Measurements from ENCODE around the gene RTN3. TPM values are rescaled to one million over a fixed set of nuclear protein-coding genes. Genes with fewer than 3 reads are reported as not detected.

The RTN3 gene
- total and polyA plus RNA-seq, 9 of the 15 experiments (the other 6 are each of a cell fraction or from before 2014, with no cell fraction given), result 41.6 to 169 (median 93.5) TPM

- Histone ChIP-seq H3K27ac (ENCODE audit: extremely low read depth, low read depth, low read length) (no peak overlapping the region), H4K20me1 (replicated peaks; ENCODE audit: control insufficient read depth, insufficient read depth, low read length) (no peaks in the 10 kb centered on the region), H3K27me3 (ENCODE audit: control insufficient read depth in 2 of 2, insufficient read depth in 2 of 2, low read length in 2 of 2) (no peaks in the 10 kb centered on the region), H3K4me2 (ENCODE audit: insufficient read depth, low read length) (no peak overlapping the region), H3K79me2 (ENCODE audit: control insufficient read depth, insufficient read depth, low read length) (peaks cover 19% of the 10 kb centered on the region), H3K9ac (ENCODE audit: insufficient read depth in 1 of 2, low read depth in 2 of 2, low read length in 2 of 2) (no peak overlapping the region), H3K4me1 (replicated peaks in 1 of 2; ENCODE audit: control insufficient read depth in 2 of 2, insufficient read depth in 2 of 2, low read length in 2 of 2) (peaks cover 8 to 62% of the 10 kb centered on the region in 2 experiments), H3K36me3 (ENCODE audit: control insufficient read depth, insufficient read depth, low read length) (peaks cover 32% of the 10 kb centered on the region; the same call in 1 of the 3 replicates), H3K9me1 (ENCODE audit: control insufficient read depth, insufficient read depth, low read length) (no peaks in the 10 kb centered on the region), H2AFZ (ENCODE audit: low read depth, low read length) (no peak overlapping the region), H3K4me3 (no peak overlapping the region), H3K9me3 (replicated peaks; ENCODE audit: control insufficient read depth, insufficient read depth, low read depth, low read length) (no peaks in the 10 kb centered on the region)
- in situ Hi-C loops (cut with MboI) (loop anchor here (10.0 kb wide), 1 partner anchor 379 kb away; no protein-coding TSS in a partner anchor), intact Hi-C loops (cut with micrococcal nuclease) (loop anchor here (5.0 kb wide), 4 partner anchors 47 to 387 kb away; partner anchors contain the start of genes MARK2, RCOR2 and SPINDOC)
- TF ChIP-seq ZBTB49 (CRISPR knock-in tag; IDR thresholded peaks at IDR 0.05; ENCODE audit: borderline replicate concordance), result no peak
- TF ChIP-seq MTA1 (IDR thresholded peaks at IDR 0.05; ENCODE audit: borderline replicate concordance), result no peak
- no peak for TF ChIP-seq PHB2 (IDR thresholded peaks at IDR 0.05; ENCODE audit: low read depth)
- TF ChIP-seq SNAPC5 (CRISPR knock-in tag; IDR thresholded peaks at IDR 0.05), result no peak
- no peak for TF ChIP-seq PHB (CRISPR knock-in tag; IDR thresholded peaks at IDR 0.05)
- TF ChIP-seq POU5F1 (IDR thresholded peaks at IDR 0.05; ENCODE audit: borderline replicate concordance, low read depth, low read length, partially characterized antibody), result no peak
- TF ChIP-seq CXXC5 (CRISPR knock-in tag; IDR thresholded peaks at IDR 0.05), result no peak
- no peak for TF ChIP-seq ZFP30 (CRISPR knock-in tag; IDR thresholded peaks at IDR 0.05; ENCODE audit: borderline replicate concordance)
- POLR2A ChIA-PET, result interaction anchor here (0.6 to 1.2 kb wide), 2 partner anchors 9 to 17 kb away, joined by 3 to 5 read pairs; no protein-coding TSS in a partner anchor
- FAIRE-seq (no peak), DNase-seq (ENCODE audit: extremely low read depth in 1 of 4, low spot score in 3 of 4) (no peak), ATAC-seq (no peak)
- WGBS (ENCODE audit: insufficient coverage, low coverage, missing lambda C conversion rate), result 93% methylated on average over 7 of the region's 18 CpGs
- CTCF ChIA-PET (ENCODE audit: low intra/inter-chr PET ratio), result no interaction called here
- BruUV-seq (replicated peaks), result no TSS peak
Observed at GRCh38 chr11:63765688-63766241, 84.5 kb downstream of the RTN3 start.

Data from K562 (cell line).